Fibroblast of skin of right quadriceps (primary cell): Measurements from ENCODE around the gene CSRNP2.
"Not testable (repeated sequence)": the region's sequence is repeated elsewhere in the genome, so short reads cannot be mapped to it uniquely, and the experiment has no call there.

Source experiments
- DNase-seq: peaks from one replicate; pipeline ENCODE4 v3.0.0-alpha.2; 2013

CSRNP2 gene

DNA sequence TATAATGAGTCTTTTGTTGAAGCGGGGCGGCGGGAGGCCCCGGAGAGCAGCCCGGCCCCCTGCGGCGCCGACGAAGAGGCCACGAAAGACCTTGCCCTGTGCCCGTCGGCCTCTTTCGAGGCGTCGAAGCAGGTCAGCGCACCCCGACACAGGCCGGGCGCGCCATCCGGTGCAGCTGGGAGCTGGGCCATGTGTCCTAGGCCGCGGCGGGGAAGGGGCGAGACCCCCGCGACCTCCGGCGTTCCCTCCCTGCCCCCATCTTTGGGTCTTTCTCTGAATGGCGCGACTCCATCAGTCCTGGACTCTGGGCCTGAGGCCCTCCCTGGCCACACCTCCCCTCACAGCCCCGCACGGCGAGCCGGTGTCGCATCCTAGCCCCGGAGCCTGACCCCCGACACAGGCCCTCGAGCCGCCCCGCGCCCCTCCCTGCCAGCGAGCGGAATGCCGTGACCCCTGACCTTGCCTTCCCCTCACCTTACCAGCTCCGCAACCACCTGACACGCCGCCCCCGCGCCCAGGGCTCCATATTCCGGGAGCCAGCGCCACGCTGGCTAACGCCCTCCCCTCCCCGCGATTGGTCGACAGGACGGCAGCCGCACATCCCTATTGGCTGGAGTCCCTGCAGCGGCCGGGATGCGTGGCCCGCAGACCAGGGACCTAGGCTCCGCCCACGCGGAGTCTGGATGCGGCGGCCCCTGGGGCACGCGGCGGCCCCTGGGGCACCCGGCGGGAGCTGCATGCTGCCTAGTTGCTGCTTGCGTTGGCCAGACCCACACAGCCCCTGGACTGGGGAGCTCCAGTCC lies 57.4 kb downstream of the CSRNP2 start, which contains the start of gene SLC11A2:
TSS of gene SLC11A2 (minus strand) at position 549 of the 803 bp plus-strand sequence. CDS start 15,656 bp downstream, outside the sequence.
- DNase-seq = peak; percentile 93

DNA sequence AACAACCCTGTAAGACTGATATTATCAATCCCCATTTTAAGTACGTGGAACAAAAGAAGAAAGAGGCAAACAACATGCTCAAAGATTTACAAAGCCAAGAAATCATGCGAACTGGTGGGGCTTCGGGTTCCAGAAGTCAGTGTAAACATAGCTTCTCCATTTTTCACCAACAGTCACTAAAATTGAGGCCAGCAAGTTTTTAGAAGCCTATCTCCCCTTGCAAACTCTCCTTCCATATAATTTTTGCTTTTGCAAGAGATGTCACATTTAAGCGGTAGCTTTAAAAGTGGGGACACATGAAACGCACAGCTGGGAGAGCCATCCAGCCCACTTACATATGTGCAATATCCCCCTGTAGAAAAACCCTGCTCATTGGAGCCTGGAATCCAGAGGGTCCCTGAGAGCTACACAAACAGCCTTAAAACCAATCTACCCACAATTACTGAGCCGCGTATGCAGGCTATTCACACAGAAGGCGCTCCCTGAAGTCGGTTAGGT lies 58.0 kb downstream of the CSRNP2 start:
- DNase-seq = peak; percentile 11

DNA sequence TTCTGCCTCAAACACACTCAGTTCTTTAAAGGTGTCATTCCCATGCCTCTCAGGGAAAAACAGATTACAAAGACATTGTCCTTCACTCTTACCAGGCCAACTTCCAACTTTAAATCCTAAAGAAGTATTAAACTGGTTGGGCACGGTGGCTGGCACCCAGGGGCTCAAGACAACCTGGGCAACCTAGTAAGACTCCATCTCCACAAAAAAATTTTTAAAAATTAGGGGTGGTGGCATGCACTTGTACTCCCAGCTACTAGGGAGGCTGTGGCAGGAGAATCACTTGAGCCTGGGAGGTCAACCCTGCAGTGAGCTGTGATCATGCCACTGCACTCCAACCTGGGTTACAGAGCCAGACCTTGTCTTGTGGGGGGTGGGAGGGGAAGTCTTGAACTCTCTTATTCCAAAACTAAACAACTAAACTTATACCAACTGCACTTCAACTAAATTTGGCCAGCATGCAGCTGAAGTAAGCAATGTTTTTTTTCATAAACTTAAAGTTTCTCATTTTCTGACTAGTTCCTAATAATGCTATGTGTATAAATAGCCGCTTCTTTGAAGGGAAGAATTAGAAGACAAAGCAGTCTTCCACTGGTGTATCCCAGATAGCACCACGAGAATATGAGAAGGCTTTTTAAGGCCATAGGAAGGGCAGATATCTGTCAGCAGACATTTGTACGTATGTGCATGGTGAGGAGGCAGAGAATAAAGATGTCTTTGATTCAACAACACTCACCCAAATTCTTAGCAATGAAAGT lies 59.6 kb downstream of the CSRNP2 start:
- no peak for DNase-seq

DNA sequence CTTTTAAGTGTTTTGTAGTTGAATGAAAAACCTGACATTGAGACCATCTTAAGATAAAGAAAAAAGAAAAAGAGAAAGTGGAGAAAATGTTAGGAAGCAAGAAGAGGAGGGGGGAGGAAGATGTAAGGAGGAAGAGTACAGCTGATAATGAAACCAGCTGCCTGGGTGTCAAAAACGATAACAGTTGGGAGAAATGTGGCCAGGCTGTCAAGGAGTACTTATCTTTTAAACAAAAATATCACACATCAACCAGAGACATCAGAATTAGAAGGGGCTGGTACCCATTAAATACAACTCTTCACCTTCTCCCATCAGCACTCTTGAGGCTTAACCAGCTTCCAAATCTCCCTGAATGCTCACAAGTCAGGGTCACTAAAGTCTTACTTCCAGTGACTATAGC lies 61.7 kb downstream of the CSRNP2 start:
- DNase-seq = no peak

DNA sequence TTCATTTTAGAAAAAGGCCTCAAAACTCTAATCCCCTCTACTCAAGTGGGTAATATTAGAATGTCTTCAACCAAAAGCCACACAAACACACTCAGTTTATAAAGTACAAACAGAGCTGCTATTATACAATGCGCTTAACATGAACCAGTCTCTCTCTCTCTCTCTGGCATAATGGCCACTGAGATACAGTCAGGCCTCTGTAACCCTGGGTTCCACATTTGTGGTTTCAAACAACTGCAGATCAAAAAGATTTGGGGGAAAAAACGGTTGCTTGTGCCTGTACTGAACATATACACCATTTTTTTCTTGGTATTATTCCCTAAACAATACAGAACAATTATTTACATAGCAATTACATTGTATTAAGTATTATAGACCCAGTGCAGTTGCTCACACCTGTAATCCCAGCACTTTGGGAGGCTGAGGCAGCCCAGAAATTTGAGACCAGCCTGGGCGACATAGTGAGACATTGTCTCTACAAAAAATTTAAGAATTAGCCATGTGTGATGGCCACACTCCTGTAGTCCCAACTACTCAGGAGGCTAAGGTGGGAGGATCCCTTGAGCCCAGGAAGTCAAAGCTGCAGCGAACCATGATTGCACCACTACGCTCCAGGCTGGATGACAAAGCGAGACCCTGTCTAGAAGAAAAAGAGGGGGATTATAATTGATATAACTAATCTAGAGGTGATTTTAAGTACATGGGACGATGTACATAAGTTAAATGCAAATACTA lies 62.8 kb downstream of the CSRNP2 start:
- DNase-seq = no peak

DNA sequence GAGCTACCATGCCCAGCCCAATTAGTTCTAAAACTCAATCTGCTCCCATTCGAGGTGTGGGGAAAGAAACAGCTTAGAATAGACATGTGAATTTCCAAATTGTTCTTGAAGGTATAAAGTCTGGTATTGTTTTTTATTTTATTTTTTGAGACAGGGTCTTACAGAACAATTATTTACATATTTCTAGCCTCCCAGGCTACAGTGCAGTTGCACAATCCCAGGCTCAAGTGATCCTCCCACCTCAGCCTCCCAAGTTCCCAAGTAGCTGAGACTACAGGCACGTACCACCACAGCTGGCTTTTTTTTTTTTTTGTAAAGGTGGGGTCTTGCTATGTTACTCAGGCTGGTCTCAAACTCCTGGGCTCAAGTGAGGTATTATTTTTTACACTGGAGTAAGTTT lies 63.5 kb downstream of the CSRNP2 start:
- no peak for DNase-seq

DNA sequence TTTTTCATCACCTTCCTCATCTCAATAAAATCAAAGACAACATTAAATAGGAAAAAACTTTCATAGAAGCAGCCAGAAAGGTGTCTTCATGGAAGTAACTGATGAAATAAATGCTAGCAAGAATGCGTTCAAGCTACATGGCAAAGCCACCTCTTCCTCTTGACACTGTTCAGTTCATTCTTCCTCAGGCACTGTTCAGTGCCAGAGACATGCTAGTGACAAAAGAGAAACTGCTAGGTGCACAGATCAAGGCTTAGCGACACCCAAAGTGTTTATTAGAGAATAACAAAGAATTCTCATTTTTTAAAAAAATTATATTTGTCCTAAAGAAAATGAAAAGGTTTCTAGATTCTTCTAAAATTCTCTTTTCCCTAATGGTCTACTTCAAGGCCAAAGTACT lies 64.4 kb downstream of the CSRNP2 start:
- DNase-seq = no peak

DNA sequence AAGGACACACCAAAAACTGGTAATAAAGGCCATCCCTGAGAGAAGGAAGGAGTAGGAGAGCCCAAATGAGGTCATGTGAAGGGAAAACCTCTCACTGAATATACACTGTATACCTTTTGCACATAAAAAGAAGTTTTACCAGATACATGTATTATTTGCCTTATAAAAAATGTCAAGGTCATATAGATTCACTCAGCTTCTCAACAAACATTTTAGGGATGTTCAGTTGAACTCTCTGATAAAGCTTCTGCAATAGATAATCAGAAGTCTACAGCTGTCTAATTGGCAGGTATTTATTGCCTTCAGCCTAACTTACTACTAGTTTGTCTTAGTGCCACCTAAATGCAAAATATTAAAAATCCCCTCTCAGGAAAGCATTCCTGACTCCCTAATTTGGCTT lies 65.9 kb downstream of the CSRNP2 start:
- no peak for DNase-seq

DNA sequence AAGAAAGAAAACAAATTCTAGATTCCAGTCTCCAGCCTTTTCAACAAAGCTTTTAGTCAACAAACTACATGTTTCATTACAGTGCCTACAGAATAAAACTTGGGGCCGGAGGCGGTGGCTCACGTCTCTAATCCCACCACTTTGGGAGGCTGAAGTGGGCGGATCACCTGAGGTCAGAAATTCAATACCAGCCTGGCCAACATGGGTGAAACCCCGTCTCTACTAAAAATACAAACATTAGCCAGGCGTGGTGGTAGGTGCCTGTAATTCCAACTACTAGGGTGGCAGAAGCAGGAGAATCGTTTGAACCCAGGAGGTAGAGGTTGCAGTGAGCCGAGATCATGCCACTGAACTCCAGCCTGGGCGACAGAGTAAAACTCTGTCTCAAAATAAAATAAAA lies 68.9 kb downstream of the CSRNP2 start:
- not testable (repeated sequence) for DNase-seq

DNA sequence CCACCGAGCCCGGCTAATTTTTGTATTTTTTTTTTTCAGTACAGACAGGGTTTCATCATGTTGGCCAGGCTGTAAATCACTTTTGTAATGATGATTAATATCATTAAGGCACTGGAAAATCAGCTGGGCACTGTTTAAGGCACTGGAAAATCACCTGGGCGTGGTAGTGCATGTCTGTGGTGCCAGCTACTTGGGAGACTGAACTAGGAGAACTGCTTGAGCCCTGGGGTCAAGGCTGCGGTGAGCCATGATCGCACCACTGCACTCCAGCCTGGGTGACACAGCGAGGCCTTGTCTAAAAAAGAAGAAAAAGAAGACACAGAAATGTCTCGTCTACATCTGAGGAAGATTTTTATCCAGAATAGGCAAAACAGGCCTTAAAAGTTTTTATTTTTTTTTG lies 70.0 kb downstream of the CSRNP2 start:
- DNase-seq = no peak

DNA sequence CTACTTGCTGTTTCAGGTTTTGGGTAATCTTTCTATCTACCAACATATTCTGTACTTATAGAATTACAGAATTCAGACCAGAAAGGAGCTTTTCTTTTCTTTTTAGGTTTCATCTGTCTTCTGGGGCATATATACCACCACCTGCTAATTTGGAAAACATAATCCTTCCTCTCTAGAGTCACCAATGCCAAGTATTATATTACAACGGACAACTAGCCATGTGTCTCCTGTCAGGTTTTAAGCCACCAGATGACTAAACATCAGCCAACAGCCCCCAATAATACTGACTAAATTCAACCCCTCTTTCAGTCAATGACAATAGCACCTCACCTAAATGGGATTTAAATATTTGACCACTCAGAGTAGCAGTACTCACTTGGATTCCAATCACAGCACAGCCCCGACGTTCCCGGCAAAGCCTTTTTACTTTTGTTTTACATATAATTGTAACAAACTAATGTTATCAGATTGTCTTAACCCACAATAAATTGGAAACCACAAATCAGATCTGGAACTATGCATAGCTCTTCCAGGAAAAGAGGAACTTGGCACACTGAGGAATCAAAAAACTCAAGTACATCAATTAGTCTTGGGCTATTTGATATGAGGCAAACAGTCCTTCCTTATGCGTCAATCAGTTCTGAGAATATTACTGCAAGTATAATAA lies 70.7 kb downstream of the CSRNP2 start:
- DNase-seq = no peak

DNA sequence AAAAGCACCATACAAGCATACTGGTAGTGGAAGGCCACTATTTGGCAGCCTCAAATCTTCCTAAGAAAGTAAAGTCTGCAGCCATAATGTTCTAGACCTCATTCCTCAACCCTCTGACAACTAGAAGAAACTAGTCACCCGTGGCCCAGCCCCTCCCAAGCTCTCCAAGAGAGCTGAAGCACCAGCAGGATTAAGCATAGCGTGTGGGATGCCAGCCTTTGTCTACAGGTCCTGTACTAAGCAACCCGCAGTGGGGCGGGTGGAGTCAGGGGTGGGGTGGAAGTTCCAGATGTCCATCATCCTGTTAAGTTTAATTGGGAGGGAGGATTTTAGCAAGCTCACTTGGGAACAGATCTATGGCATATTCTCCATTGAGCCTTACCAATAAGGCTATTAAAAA lies 71.4 kb downstream of the CSRNP2 start:
- DNase-seq = no peak
